Measurements from ENCODE around the gene OR2F1.

- TF ChIP-seq RARB (CRISPR knock-in tag; IDR thresholded peaks at IDR 0.05) = no peak
- no peak for TF ChIP-seq POLR2A (IDR thresholded peaks at IDR 0.05; ENCODE audit: low read length)
- TF ChIP-seq CEBPB (IDR thresholded peaks at IDR 0.05) = no peak
- no peak for TF ChIP-seq CTCF (IDR thresholded peaks at IDR 0.05)
- no peak for TF ChIP-seq HOXA7 (CRISPR knock-in tag; IDR thresholded peaks at IDR 0.05)
- no peak for TF ChIP-seq SMC3 (IDR thresholded peaks at IDR 0.05)
Observed at GRCh38 chr7:143906151-143906550, 48.5 kb upstream of the OR2F1 start.
